Smooth muscle cell (in vitro differentiated cells): ENCODE data around the gene ZNF507. TPM values are rescaled to one million over a fixed set of nuclear protein-coding genes. Genes with fewer than 3 reads are reported as not detected.

Experiments
- DNase-seq: peaks from one replicate; lab custom pipeline; 2025; ENCODE audit not compliant: unreplicated experiment; lab: John Stamatoyannopoulos, UW
- H2AFZ ChIP-seq: fragments of 200-600 bp; sonication (generic); 2 replicates; pipeline ENCODE4 v1.6.0; 2016; ENCODE audit warnings: antibody characterized with exemption, low read depth, mild to moderate bottlenecking
- H3F3A ChIP-seq: fragments of 200-600 bp; sonication (generic); 2 replicates; pipeline ENCODE4 v1.6.0; 2017; ENCODE audit warnings: antibody characterized with exemption, low read depth
- H3K27ac ChIP-seq: fragments of 200-600 bp; sonication (generic); 2 replicates; pipeline ENCODE4 v1.5.1; 2016; ENCODE audit warnings: low read depth, mild to moderate bottlenecking
- H3K27me3 ChIP-seq: fragments of 200-600 bp; sonication (generic); 2 replicates; pipeline ENCODE4 v1.6.1; 2016; ENCODE audit warnings: low read depth, mild to moderate bottlenecking
- H3K36me3 ChIP-seq: fragments of 200-600 bp; sonication (generic); 2 replicates; pipeline ENCODE4 v1.5.1; 2016; ENCODE audit warnings: low read depth
- H3K4me1 ChIP-seq: fragments of 200-600 bp; sonication (generic); 2 replicates; pipeline ENCODE4 v1.5.1; 2016; ENCODE audit warnings: low read depth
- H3K4me2 ChIP-seq: fragments of 200-600 bp; sonication (generic); 2 replicates; pipeline ENCODE4 v1.6.0; 2016; ENCODE audit warnings: mild to moderate bottlenecking
- H3K4me3 ChIP-seq: fragments of 200-600 bp; sonication (generic); 2 replicates; pipeline ENCODE4 v1.5.1; 2016; ENCODE audit warnings: mild to moderate bottlenecking
- H3K79me2 ChIP-seq: fragments of 200-600 bp; sonication (generic); 2 replicates; pipeline ENCODE4 v1.6.0; 2016; ENCODE audit warnings: low read depth, mild to moderate bottlenecking
- H3K9ac ChIP-seq: fragments of 200-600 bp; sonication (generic); 2 replicates; pipeline ENCODE4 v1.6.0; 2016; ENCODE audit warnings: low read depth
- H3K9me3 ChIP-seq: fragments of 200-600 bp; sonication (generic); replicated peaks from 2 replicates; pipeline ENCODE4 v1.5.1; 2016; ENCODE audit warnings: low read depth
- H4K20me1 ChIP-seq: fragments of 200-600 bp; sonication (generic); 2 replicates; pipeline ENCODE4 v1.6.0; 2016; ENCODE audit warnings: low read depth
- CTCF ChIP-seq: fragments of 200-600 bp; sonication (generic); IDR thresholded peaks from 2 replicates; pipeline ENCODE4 v1.5.1; 2017; ENCODE audit warnings: borderline replicate concordance, mild to moderate bottlenecking, antibody characterized with exemption; ENCODE audit not compliant: insufficient read depth, poor library complexity, severe bottlenecking
- WGBS: methylation state at CpG from one replicate; pipeline ENCODE4 v1.1.7; 2016; ENCODE audit warnings: low lambda C conversion rate; 5-methylcytosine and 5-hydroxymethylcytosine counted together
- polyA plus RNA-seq: library from polyadenylated mRNA; unstranded; fragments of >200 nt; fragmentation: Nextera tagmentation; extraction: Ambion mirVana; gene quantifications from 2 replicates; pipeline ENCODE4 v1.2.1, GENCODE V29; 2016
- total RNA-seq: library from RNA; depleted of rRNA; stranded (reverse); fragments of >200 nt; gene quantifications from 2 replicates; pipeline ENCODE4 v1.2.3, GENCODE V29; 2014

Gene ZNF507
- total and polyA plus RNA-seq, 2 experiments from 2014 or later: 4.4 to 8.0 TPM

DNA sequence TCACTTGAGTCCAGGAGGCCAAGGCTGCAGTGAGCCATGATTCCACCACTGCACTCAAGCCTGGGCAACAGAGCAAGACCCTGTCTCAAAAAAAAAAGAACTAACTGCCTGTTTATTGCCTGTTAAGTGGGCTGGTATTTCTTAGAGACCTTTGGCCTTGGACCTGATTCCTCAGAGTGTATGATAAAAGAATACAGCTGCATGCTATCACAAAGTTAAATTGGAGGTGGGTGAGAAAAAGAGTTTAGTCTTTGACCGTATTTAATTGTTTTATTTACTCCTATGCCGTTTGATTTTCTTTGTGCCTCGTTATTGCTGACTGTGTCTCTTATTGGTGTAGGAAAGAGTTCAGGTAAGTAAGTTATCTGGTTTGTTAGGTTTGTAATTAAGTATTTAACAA, 34.9 kb downstream of the ZNF507 start:
- Histone ChIP-seq H3K9me3 (no peaks in the 10 kb centered on the region), H3K9ac (no peak overlapping the region), H3K4me3 (no peak overlapping the region), H4K20me1 (no peaks in the 10 kb centered on the region), H3F3A (no peaks in the 10 kb centered on the region), H3K4me1 (no peaks in the 10 kb centered on the region), H3K79me2 (no peaks in the 10 kb centered on the region), H3K27me3 (no peaks in the 10 kb centered on the region), H3K27ac (no peak overlapping the region), H3K4me2 (no peak overlapping the region), H3K36me3 (no peaks in the 10 kb centered on the region), H2AFZ (no peak overlapping the region)
- TF ChIP-seq CTCF: no peak
- DNase-seq: no peak
- over 99% methylated on average over 3 of the region's 3 CpGs for WGBS

DNA sequence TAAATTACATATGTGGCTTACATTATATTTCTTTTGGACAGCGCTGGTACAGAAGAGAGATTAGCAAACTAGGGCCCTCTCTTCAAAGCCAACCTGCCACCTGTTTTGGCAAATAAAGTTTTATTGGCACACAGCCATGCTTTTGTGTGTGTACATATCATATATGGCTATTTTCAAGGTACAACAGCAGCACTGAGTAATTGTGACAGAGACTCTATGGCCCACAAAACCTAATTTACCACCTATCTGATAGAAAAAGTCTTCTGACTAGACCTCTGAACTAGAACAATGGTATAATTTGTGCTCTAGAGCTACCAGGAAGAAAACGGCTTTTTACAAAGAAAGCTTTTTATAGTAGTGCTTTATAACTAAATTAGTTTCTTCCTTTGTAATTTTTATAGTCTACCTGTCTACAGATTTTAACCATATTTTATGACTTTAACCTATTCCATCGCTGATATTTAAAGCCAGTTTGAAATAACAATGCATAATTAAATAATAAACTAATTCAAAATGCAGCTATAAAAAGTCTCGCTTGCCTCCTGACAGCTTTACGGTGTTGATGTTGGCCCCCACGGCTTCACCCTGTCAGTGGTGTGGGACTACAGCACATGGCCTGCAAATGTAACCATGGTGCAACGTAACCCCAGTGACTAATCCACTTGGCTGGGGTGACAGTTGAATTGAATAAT, 42.4 kb downstream of the ZNF507 start:
- Histone ChIP-seq H3K27me3 (no peaks in the 10 kb centered on the region), H3K4me3 (no peak overlapping the region), H3K79me2 (no peaks in the 10 kb centered on the region), H4K20me1 (no peaks in the 10 kb centered on the region), H3K4me2 (no peak overlapping the region), H3K9me3 (no peaks in the 10 kb centered on the region), H3F3A (no peaks in the 10 kb centered on the region), H3K4me1 (no peaks in the 10 kb centered on the region), H2AFZ (no peak overlapping the region), H3K9ac (no peak overlapping the region), H3K27ac (no peak overlapping the region), H3K36me3 (no peaks in the 10 kb centered on the region)
- no peak for TF ChIP-seq CTCF
- DNase-seq: no peak
- WGBS: 85% methylated on average over 7 of the region's 7 CpGs

- no peak overlapping the region for H2AFZ ChIP-seq
- H3K4me1 ChIP-seq: no peaks in the 10 kb centered on the region
- H4K20me1 ChIP-seq: no peaks in the 10 kb centered on the region
- H3K4me3 ChIP-seq: no peak overlapping the region
- H3F3A ChIP-seq: no peaks in the 10 kb centered on the region
- 97% methylated on average over 3 of the region's 3 CpGs for WGBS
- H3K9ac ChIP-seq: no peak overlapping the region
- H3K4me2 ChIP-seq: no peak overlapping the region
- no peaks in the 10 kb centered on the region for H3K9me3 ChIP-seq
- H3K27me3 ChIP-seq: no peaks in the 10 kb centered on the region
- no peak for TF ChIP-seq CTCF
- no peaks in the 10 kb centered on the region for H3K79me2 ChIP-seq
- no peak overlapping the region for H3K27ac ChIP-seq
- no peak for DNase-seq
- H3K36me3 ChIP-seq: no peaks in the 10 kb centered on the region
Measured at GRCh38 chr19:32388393-32388855, 43.0 kb downstream of the ZNF507 start.

DNA sequence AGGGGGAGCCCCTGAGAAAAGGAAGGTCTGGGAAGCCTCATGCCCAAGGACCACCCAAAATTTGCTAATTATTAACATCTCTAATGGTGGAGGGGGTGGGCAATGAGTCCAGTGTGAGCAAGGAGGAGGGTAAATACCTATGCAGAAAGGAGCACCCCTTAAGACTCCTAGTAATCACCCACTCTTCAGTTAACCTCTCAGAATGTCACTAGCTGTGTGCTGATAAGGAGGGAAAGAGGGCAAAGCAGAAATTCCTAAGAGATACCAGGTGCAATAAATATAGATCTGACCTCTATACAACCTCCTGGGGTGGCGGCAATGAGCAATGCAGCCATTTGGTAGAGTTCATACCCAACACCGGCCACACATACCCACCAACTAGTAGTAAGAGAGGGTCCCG, 47.5 kb downstream of the ZNF507 start:
- H3K79me2 ChIP-seq: no peaks in the 10 kb centered on the region
- no peak overlapping the region for H3K9ac ChIP-seq
- DNase-seq: no peak
- H3K4me2 ChIP-seq: no peak overlapping the region
- H3K9me3 ChIP-seq: no peaks in the 10 kb centered on the region
- no peak for TF ChIP-seq CTCF
- H2AFZ ChIP-seq: no peak overlapping the region
- H3F3A ChIP-seq: no peaks in the 10 kb centered on the region
- no peak overlapping the region for H3K4me3 ChIP-seq
- H3K27ac ChIP-seq: no peak overlapping the region
- H3K27me3 ChIP-seq: no peaks in the 10 kb centered on the region
- WGBS: 98% methylated on average over 3 of the region's 3 CpGs
- H3K4me1 ChIP-seq: no peaks in the 10 kb centered on the region
- no peaks in the 10 kb centered on the region for H4K20me1 ChIP-seq
- H3K36me3 ChIP-seq: no peaks in the 10 kb centered on the region
